Measurements from ENCODE around the gene ZFP62. TPM values are rescaled to one million over a fixed set of nuclear protein-coding genes. Genes with fewer than 3 reads are reported as not detected.
A peak's percentile ranks its signal among the peaks of the same experiment; 100 is the strongest.

ZFP62 gene
- total RNA-seq, 1 experiment from 2014 or later = 34.4 TPM

DNA sequence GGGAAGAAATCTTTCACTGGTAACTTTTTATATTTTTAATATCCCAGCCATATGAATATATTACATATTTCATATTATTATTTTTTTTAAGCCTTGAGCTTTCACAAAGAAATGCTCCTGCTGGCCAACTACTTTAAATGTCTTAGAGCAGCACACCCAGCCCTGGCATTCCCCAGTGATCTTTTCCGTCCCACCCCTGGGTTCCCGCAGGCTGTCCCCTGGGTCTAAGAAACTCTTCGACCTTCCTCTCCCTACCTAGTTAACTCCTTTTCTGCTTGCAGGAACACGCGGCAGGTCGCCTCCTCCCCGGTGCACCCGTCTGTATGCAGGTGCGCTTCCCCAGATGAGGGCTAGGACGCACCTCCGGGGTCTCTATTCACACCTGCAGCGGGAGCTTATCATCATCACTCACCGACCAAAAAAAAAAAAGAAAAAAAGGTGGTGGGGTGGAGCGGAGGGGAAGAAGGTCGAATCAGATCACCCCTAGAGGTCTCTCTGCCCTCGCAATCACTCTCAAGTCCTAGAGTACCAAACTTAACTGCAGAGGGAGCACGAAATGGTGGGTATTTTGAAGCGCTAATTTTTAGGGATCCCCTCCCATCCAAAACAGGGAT lies 696 bp downstream of the ZFP62 start:
- no TSS peak for BruUV-seq (replicated peaks)

DNA sequence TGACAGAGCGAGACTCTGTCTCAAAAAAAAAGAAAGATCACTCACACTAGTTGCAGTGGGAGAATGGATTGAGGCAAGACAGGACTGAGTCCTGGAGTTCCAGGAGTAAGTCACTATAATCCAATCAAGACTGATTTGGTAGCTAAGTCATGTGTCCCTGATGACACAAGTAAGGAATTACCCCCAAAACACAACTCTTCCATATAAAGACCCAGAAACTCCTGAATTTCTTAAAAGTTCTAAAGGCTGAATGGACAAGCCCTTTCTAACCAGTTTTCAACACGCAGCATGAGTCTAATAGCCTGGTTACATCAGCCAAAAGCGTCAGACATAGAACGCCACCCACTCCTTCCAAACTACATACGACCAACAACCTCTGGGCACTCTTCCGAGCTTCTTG lies 2.5 kb downstream of the ZFP62 start:
- ChIA-PET CTCF (no interaction called here), POLR2A (no interaction called here)
- Mint-ChIP-seq H3K27me3 (ENCODE audit: insufficient read depth, unreplicated experiment) (no peaks in the 10 kb centered on the region), H3K36me3 (ENCODE audit: insufficient read depth, unreplicated experiment) (peaks cover 24% of the 10 kb centered on the region), H3K4me1 (ENCODE audit: low read depth, unreplicated experiment) (peaks cover 18% of the 10 kb centered on the region), H3K27ac (ENCODE audit: unreplicated experiment) (peak overlapping the region; percentile 2), H3K4me3 (ENCODE audit: unreplicated experiment) (no peak overlapping the region), H3K9me3 (ENCODE audit: unreplicated experiment) (no peaks in the 10 kb centered on the region)
- H3K4me3 ChIP-seq (ENCODE audit: low read depth, low read length) = no peak overlapping the region
- DNase-seq = no peak
- no peaks in the 10 kb centered on the region for H3K9me3 ChIP-seq
- H3K4me1 ChIP-seq = peaks cover 10% of the 10 kb centered on the region; the same call in 1 of the 2 replicates
- peaks cover 2% of the 10 kb centered on the region for H3K36me3 ChIP-seq (ENCODE audit: control insufficient read depth, insufficient read depth, low read length)
- BruUV-seq (replicated peaks) = no TSS peak
- intact Hi-C loops (cut with micrococcal nuclease; ENCODE audit: unreplicated experiment) = no loop called here
- H3K27me3 ChIP-seq (replicated peaks; ENCODE audit: control insufficient read depth, insufficient read depth, low read length) = no peaks in the 10 kb centered on the region
- TF ChIP-seq CTCF (IDR thresholded peaks at IDR 0.05; ENCODE audit: insufficient read depth in 1 of 2, low read depth in 1 of 2, low read length in 1 of 2, severe bottlenecking in 1 of 2, unreplicated experiment in 1 of 2) = no peak

More for the DNA sequence above, 696 bp downstream of the ZFP62 start:
- Mint-ChIP-seq H3K27ac (ENCODE audit: unreplicated experiment) (peak overlapping the region; percentile 87), H3K27me3 (ENCODE audit: insufficient read depth, unreplicated experiment) (no peaks in the 10 kb centered on the region), H3K4me3 (ENCODE audit: unreplicated experiment) (peak overlapping the region; percentile 92), H3K9me3 (ENCODE audit: unreplicated experiment) (no peaks in the 10 kb centered on the region), H3K36me3 (ENCODE audit: insufficient read depth, unreplicated experiment) (peaks cover 21% of the 10 kb centered on the region), H3K4me1 (ENCODE audit: low read depth, unreplicated experiment) (peaks cover 19% of the 10 kb centered on the region)
- Histone ChIP-seq H3K27me3 (replicated peaks; ENCODE audit: control insufficient read depth, insufficient read depth, low read length) (no peaks in the 10 kb centered on the region), H3K9me3 (no peaks in the 10 kb centered on the region), H3K36me3 (ENCODE audit: control insufficient read depth, insufficient read depth, low read length) (peaks cover 2% of the 10 kb centered on the region), H3K4me3 (ENCODE audit: low read depth, low read length) (peak overlapping the region; percentile 87), H3K4me1 (peaks cover 10% of the 10 kb centered on the region; the same call in 1 of the 2 replicates)
- ChIA-PET POLR2A (interaction anchor here (0.6 to 1.4 kb wide), 15 partner anchors 9 to 404 kb away, joined by 3 to 10 read pairs (median 4); no protein-coding TSS in a partner anchor), CTCF (interaction anchor here (0.6 to 1.8 kb wide), 9 partner anchors 9 to 734 kb away, joined by 3 to 11 read pairs (median 5); no protein-coding TSS in a partner anchor)
- TF ChIP-seq CTCF (IDR thresholded peaks at IDR 0.05; ENCODE audit: insufficient read depth in 1 of 2, low read depth in 1 of 2, low read length in 1 of 2, severe bottlenecking in 1 of 2, unreplicated experiment in 1 of 2) = peak; percentile 13 to 31
- peak; percentile 62 to 68 for DNase-seq
- intact Hi-C loops (cut with micrococcal nuclease; ENCODE audit: unreplicated experiment) = loop anchor here (1.0 to 5.0 kb wide), 5 partner anchors 29 to 324 kb away; no protein-coding TSS in a partner anchor

- peaks cover 19% of the 10 kb centered on the region for H3K9me3 ChIP-seq
- CTCF ChIA-PET = no interaction called here
Observed at GRCh38 chr5:180853848-180854176, 7.3 kb downstream of the ZFP62 start.

More at GRCh38 chr5:180853848-180854176, 7.3 kb downstream of the ZFP62 start:
- no peak overlapping the region for H3K4me3 ChIP-seq (ENCODE audit: low read depth, low read length)
- TF ChIP-seq CTCF (IDR thresholded peaks at IDR 0.05; ENCODE audit: insufficient read depth in 1 of 2, low read depth in 1 of 2, low read length in 1 of 2, severe bottlenecking in 1 of 2, unreplicated experiment in 1 of 2) = no peak
- H3K36me3 Mint-ChIP-seq (ENCODE audit: insufficient read depth, unreplicated experiment) = peaks cover 52% of the 10 kb centered on the region
- H3K9me3 Mint-ChIP-seq (ENCODE audit: unreplicated experiment) = peaks cover 14% of the 10 kb centered on the region
- no peaks in the 10 kb centered on the region for H3K27me3 ChIP-seq (replicated peaks; ENCODE audit: control insufficient read depth, insufficient read depth, low read length)
- DNase-seq = no peak
- H3K4me3 Mint-ChIP-seq (ENCODE audit: unreplicated experiment) = no peak overlapping the region
- H3K4me1 ChIP-seq = no peaks in the 10 kb centered on the region
- BruUV-seq (replicated peaks) = no TSS peak
- peaks cover 27% of the 10 kb centered on the region for H3K36me3 ChIP-seq (ENCODE audit: control insufficient read depth, insufficient read depth, low read length)
- H3K27ac Mint-ChIP-seq (ENCODE audit: unreplicated experiment) = no peak overlapping the region
- intact Hi-C loops (cut with micrococcal nuclease; ENCODE audit: unreplicated experiment) = no loop called here
- POLR2A ChIA-PET = no interaction called here
- no peaks in the 10 kb centered on the region for H3K27me3 Mint-ChIP-seq (ENCODE audit: insufficient read depth, unreplicated experiment)
- H3K4me1 Mint-ChIP-seq (ENCODE audit: low read depth, unreplicated experiment) = peaks cover 2% of the 10 kb centered on the region

Measured in Caco-2 (cell line).